ENCODE data around the gene CCDC150. TPM values are rescaled to one million over a fixed set of nuclear protein-coding genes. Genes with fewer than 3 reads are reported as not detected.
A peak's percentile ranks its signal among the peaks of the same experiment; 100 is the strongest.

CCDC150 gene
- total and polyA plus RNA-seq, 8 donors = 2.8 to 23.3 (median 13.2) TPM

DNA sequence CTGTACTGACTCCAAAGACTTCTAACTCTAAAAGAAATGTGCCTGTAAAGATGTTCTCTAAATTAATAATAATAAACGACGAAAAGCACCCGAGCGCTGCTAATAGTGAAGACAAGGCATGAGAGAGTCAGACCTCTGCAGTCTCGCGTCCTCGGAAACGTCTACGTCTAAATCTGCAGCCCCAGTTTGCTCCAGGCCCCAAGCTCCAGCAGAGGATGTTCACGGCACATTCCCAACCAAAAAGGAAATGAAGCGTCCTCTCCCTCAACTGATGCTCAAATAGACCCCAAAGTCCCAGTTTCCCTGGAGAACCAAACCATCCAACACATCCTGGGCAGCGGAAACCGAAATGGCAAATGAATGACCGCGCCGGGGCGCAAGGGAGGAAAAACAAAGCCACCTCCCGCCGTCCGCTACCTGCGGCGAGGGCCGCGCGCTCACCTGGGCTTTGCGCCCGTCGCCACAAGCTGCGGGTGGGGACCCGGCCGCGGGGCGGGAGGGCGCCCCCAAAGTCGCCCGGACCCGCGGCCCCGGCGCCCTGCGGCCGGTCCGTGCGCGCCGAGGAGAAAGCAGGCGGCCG is 47.1 kb upstream of the CCDC150 start:
- H3K4me3 ChIP-seq = peak overlapping the region; percentile 52 to 57
- H3K27me3 ChIP-seq = peaks cover 13 to 70% of the 10 kb centered on the region in 2 donors
- ATAC-seq = peak; percentile 57
- H3K4me1 ChIP-seq = peaks cover 0 to 18% of the 10 kb centered on the region in 2 donors
- TF ChIP-seq, protein P1, sequence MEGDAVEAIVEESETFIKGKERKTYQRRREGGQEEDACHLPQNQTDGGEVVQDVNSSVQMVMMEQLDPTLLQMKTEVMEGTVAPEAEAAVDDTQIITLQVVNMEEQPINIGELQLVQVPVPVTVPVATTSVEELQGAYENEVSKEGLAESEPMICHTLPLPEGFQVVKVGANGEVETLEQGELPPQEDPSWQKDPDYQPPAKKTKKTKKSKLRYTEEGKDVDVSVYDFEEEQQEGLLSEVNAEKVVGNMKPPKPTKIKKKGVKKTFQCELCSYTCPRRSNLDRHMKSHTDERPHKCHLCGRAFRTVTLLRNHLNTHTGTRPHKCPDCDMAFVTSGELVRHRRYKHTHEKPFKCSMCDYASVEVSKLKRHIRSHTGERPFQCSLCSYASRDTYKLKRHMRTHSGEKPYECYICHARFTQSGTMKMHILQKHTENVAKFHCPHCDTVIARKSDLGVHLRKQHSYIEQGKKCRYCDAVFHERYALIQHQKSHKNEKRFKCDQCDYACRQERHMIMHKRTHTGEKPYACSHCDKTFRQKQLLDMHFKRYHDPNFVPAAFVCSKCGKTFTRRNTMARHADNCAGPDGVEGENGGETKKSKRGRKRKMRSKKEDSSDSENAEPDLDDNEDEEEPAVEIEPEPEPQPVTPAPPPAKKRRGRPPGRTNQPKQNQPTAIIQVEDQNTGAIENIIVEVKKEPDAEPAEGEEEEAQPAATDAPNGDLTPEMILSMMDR (IDR thresholded peaks at IDR 0.05) = no peak
- peak in 3 of 4 donors; percentile 45 to 81 (median 53) for DNase-seq
- intact Hi-C loops (cut with DNase I) = no loop called here
- no peaks in the 10 kb centered on the region for H3K36me3 ChIP-seq
- H3K27ac ChIP-seq = no peak overlapping the region
- no peaks in the 10 kb centered on the region for H3K9me3 ChIP-seq

- TF ChIP-seq, protein P1 (IDR thresholded peaks at IDR 0.05) = no peak
- Histone ChIP-seq H3K9me3 (no peaks in the 10 kb centered on the region), H3K4me1 (peaks cover 0 to 18% of the 10 kb centered on the region in 2 donors), H3K27me3 (peaks cover 13 to 70% of the 10 kb centered on the region in 2 donors), H3K27ac (peak within 1 kb of the TSS; percentile 44 to 65), H3K36me3 (no peaks in the 10 kb centered on the region), H3K4me3 (peak within 1 kb of the TSS; percentile 52 to 57)
- intact Hi-C loops (cut with DNase I) = no loop called here
- DNase-seq (peak in 3 of 4 donors; percentile 60 to 84 (median 74)), ATAC-seq (peak; percentile 85)
Measured at GRCh38 chr2:196592911-196593881, 46.3 kb upstream of the CCDC150 start, which contains the start of gene HECW2. Gene HECW2 (minus strand): TSS chr2:196593554.

DNA sequence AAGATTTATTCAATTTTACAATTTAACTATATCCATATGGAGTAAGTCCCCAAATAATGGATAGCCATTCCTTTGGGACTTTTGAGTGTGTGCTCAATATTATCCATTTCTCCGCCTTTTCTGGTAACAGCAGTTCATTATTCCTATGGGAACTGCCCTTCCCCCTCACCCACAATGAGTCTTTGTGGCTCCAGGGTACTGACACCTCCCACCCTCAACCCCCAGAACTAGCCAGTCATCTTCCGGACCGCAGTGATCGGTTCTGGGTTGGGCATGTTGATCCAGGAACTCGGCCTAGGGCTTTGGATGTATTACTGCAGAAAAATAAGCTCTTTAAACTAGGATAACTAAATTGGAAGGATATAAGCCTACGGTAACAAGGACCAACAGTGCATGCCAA is 45.4 kb upstream of the CCDC150 start:
- Histone ChIP-seq H3K4me1 (peaks cover 0 to 18% of the 10 kb centered on the region in 2 donors), H3K9me3 (no peaks in the 10 kb centered on the region), H3K36me3 (no peaks in the 10 kb centered on the region), H3K27ac (no peak overlapping the region), H3K4me3 (no peak overlapping the region), H3K27me3 (peaks cover 13 to 70% of the 10 kb centered on the region in 2 donors)
- DNase-seq (no peak), ATAC-seq (no peak)
- intact Hi-C loops (cut with DNase I) = no loop called here
- TF ChIP-seq, protein P1 (IDR thresholded peaks at IDR 0.05) = no peak

DNA sequence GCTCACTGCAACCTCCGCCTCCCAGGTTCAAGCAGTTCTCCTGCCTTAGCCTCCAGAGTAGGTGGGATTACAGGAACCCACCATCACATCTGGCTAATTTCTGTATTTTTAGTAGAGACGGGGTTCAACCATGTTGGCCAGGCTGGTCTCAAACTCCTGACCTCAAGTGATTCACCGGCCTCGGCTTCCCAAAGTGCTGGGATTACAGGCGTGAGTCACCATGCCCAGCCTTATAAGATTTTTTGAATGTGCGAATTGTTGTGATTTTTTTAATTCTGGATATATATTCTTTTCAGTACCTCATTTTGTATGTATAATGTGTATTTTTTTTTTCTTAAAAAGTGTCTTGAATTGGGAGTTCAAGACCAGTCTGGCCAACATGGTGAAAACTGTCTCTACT is 42.0 kb upstream of the CCDC150 start:
- no peak overlapping the region for H3K27ac ChIP-seq
- no peaks in the 10 kb centered on the region for H3K36me3 ChIP-seq
- ATAC-seq (no peak), DNase-seq (no peak)
- H3K27me3 ChIP-seq = peaks cover 0 to 40% of the 10 kb centered on the region in 2 donors
- intact Hi-C loops (cut with DNase I) = no loop called here
- TF ChIP-seq, protein P1 (IDR thresholded peaks at IDR 0.05) = no peak
- no peaks in the 10 kb centered on the region for H3K9me3 ChIP-seq
- H3K4me3 ChIP-seq = no peak overlapping the region
- peaks cover 0 to 12% of the 10 kb centered on the region in 2 donors for H3K4me1 ChIP-seq

DNA sequence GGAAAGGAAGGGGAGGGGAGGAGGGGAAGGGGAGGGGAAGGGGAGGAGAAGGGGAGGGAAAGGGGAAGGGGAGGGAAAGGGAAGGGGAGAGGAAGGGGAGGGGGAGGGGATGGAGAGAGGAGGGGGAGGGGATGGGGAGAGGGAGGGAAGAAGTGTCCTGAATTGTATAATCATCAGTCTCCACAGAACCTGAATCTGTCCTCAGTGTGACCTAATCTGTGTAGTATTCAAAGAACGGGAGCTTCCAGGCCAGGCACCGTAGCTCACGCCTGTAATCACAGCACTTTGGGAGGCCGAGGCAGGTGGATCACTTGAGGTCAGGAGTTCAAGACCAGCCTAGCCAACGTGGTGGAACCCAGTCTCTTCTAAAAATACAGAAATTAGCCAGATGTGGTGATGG is 41.1 kb upstream of the CCDC150 start:
- intact Hi-C loops (cut with DNase I) = no loop called here
- ATAC-seq = no peak
- Histone ChIP-seq H3K27me3 (peaks cover 0 to 31% of the 10 kb centered on the region in 2 donors), H3K4me3 (no peak overlapping the region), H3K36me3 (no peaks in the 10 kb centered on the region), H3K9me3 (no peaks in the 10 kb centered on the region), H3K4me1 (peaks cover 0 to 5% of the 10 kb centered on the region in 2 donors), H3K27ac (no peak overlapping the region)
- no peak for DNase-seq
- TF ChIP-seq, protein P1 (IDR thresholded peaks at IDR 0.05) = no peak
